K562 (cell line): ENCODE measurements around the gene MIDN. TPM values are rescaled to one million over a fixed set of nuclear protein-coding genes. Genes with fewer than 3 reads are reported as not detected.

ENCODE experiments used
- ATF7 ChIP-seq: fragments of 450-650 bp; IDR thresholded peaks from 2 replicates; pipeline ENCODE4 v1.7.1; 2014; ENCODE audit warnings: mild to moderate bottlenecking, moderate library complexity
- FOXA1 ChIP-seq: fragments of 450-650 bp; IDR thresholded peaks from 2 replicates; pipeline ENCODE4 v1.6.1; 2016; ENCODE audit warnings: mild to moderate bottlenecking, borderline replicate concordance
- KAT7 ChIP-seq: sonication (generic); formaldehyde crosslinking; IDR thresholded peaks from 2 replicates; pipeline ENCODE4 v1.8.0; 2022; ENCODE audit warnings: missing genetic modification reagents, mild to moderate bottlenecking, borderline replicate concordance
- KDM5B ChIP-seq: fragments of 200-600 bp; sonication (generic); IDR thresholded peaks from 2 replicates; pipeline ENCODE4 v1.6.1; 2012; ENCODE audit warnings: low read depth, mild to moderate bottlenecking, moderate library complexity, low read length, control low read depth, inconsistent platforms; ENCODE audit not compliant: insufficient replicate concordance
- NCOA1 ChIP-seq: fragments of 450-650 bp; IDR thresholded peaks from 2 replicates; pipeline ENCODE4 v1.6.1; 2016; ENCODE audit warnings: low read depth
- NCOA2 ChIP-seq, 2 experiments: fragments of 450-650 bp; IDR thresholded peaks; 2 replicates each; pipeline ENCODE4 v1.6.1; 2018; ENCODE audit warnings: mild to moderate bottlenecking in 2 of 2, moderate library complexity in 1 of 2; ENCODE audit not compliant: partially characterized antibody in 2 of 2
- NCOA4 ChIP-seq: fragments of 450-650 bp; IDR thresholded peaks from 2 replicates; pipeline ENCODE4 v1.6.1; 2018; ENCODE audit warnings: mild to moderate bottlenecking; ENCODE audit not compliant: partially characterized antibody
- SREBF2 ChIP-seq: sonication (generic); formaldehyde crosslinking; IDR thresholded peaks from 2 replicates; pipeline ENCODE4 v1.4.0; 2020; ENCODE audit warnings: mild to moderate bottlenecking, missing genetic modification reagents
- ZNF143 ChIP-seq: sonication (generic); formaldehyde crosslinking; IDR thresholded peaks from 2 replicates; pipeline ENCODE4 v1.9.0; 2022; ENCODE audit warnings: mild to moderate bottlenecking, missing genetic modification reagents
- ZNF239 ChIP-seq: fragments of 250-450 bp; sonication (Bioruptor Pico); IDR thresholded peaks from 2 replicates; pipeline ENCODE4 v1.4.0; 2020; ENCODE audit warnings: mild to moderate bottlenecking
- ZNF3 ChIP-seq: fragments of 250-450 bp; sonication (Bioruptor Pico); IDR thresholded peaks from 2 replicates; pipeline ENCODE4 v1.5.0; 2021; ENCODE audit warnings: mild to moderate bottlenecking, moderate library complexity
- ZNF347 ChIP-seq: fragments of 450-650 bp; formaldehyde crosslinking; IDR thresholded peaks from 2 replicates; pipeline ENCODE4 v1.4.0; 2020; ENCODE audit warnings: low read depth, mild to moderate bottlenecking, moderate library complexity
- ZNF584 ChIP-seq: fragments of 200-800 bp; sonication (Bioruptor generic); IDR thresholded peaks from 2 replicates; pipeline ENCODE4 v1.6.1; 2016; ENCODE audit warnings: low read depth, mild to moderate bottlenecking, missing genetic modification characterization, missing compliant biosample characterization
- ZNF699 ChIP-seq: fragments of 250-450 bp; sonication (Bioruptor Pico); IDR thresholded peaks from 2 replicates; pipeline ENCODE4 v1.8.0; 2021; ENCODE audit warnings: mild to moderate bottlenecking, moderate library complexity; ENCODE audit not compliant: insufficient replicate concordance
- ZNF764 ChIP-seq: fragments of 250-450 bp; sonication (Bioruptor Pico); IDR thresholded peaks from 2 replicates; pipeline ENCODE4 v1.4.0; 2020; ENCODE audit warnings: low read depth, mild to moderate bottlenecking, moderate library complexity
- polyA plus RNA-seq, 8 experiments: library from polyadenylated mRNA; depleted of rRNA in 4 of 8; stranded (reverse) in 5 of 8; unstranded in 3 of 8; fragments of >200 nt; fragmentation: Nextera tagmentation in 2 of 8; fragmentation: Illumina TruSeq in 1 of 8; extraction: Ambion mirVana in 2 of 8; extraction: Trizol in 1 of 8; gene quantifications; 2 replicates each; pipeline versions ENCODE4 v1.2.1 to v1.2.3, GENCODE V29; 2011 to 2014; ENCODE audit warnings: inconsistent platforms in 1 of 8, missing spikeins in 1 of 8
- total RNA-seq, 7 experiments: library from RNA; depleted of rRNA in 6 of 7; stranded (reverse); fragments of >200 nt in 6 of 7; fragmentation: Illumina TruSeq in 2 of 7; extraction: Trizol in 2 of 7; gene quantifications; 2 replicates each; pipeline versions ENCODE4 v1.2.1 to v1.2.3, GENCODE V29; 2011 to 2021; ENCODE audit warnings: low replicate concordance in 1 of 7
- TF ChIP-seq, protein P1 (sequence below): fragments of 250-450 bp; sonication (Bioruptor Pico); IDR thresholded peaks from 2 replicates; pipeline ENCODE4 v1.4.0; 2020; ENCODE audit warnings: mild to moderate bottlenecking, moderate library complexity
- TF ChIP-seq, protein P2 (sequence below): fragments of 450-650 bp; IDR thresholded peaks from 2 replicates; pipeline ENCODE4 v1.6.1; 2017; ENCODE audit warnings: mild to moderate bottlenecking, moderate library complexity
- TF ChIP-seq, protein P3 (sequence below): sonication (generic); formaldehyde crosslinking; IDR thresholded peaks from 2 replicates; pipeline ENCODE4 v1.8.0; 2022; ENCODE audit warnings: missing genetic modification reagents, mild to moderate bottlenecking, borderline replicate concordance
- TF ChIP-seq, protein P4 (sequence below): fragments of 450-650 bp; conservative IDR thresholded peaks from 2 replicates; pipeline ENCODE4 v1.6.1; 2016; ENCODE audit warnings: missing genetic modification characterization, low read depth, mild to moderate bottlenecking, control low read depth, missing compliant biosample characterization

MIDN gene
- total and polyA plus RNA-seq, 9 of the 15 experiments (the other 6 are each of a cell fraction or from before 2014, with no cell fraction given), result 0.17 to 120 (median 10.1) TPM

- TF ChIP-seq, protein P1, sequence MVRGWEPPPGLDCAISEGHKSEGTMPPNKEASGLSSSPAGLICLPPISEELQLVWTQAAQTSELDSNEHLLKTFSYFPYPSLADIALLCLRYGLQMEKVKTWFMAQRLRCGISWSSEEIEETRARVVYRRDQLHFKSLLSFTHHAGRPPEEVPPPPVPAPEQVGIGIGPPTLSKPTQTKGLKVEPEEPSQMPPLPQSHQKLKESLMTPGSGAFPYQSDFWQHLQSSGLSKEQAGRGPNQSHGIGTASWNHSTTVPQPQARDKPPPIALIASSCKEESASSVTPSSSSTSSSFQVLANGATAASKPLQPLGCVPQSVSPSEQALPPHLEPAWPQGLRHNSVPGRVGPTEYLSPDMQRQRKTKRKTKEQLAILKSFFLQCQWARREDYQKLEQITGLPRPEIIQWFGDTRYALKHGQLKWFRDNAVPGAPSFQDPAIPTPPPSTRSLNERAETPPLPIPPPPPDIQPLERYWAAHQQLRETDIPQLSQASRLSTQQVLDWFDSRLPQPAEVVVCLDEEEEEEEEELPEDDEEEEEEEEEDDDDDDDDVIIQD (CRISPR knock-in tag), result no peak
- TF ChIP-seq ZNF3 (no peak), ZNF764 (no peak), SREBF2 (CRISPR knock-in tag) (no peak), ZNF584 (CRISPR knock-in tag) (0 out of 2 replicates have a peak, but pooled peaks have one; percentile 14), ATF7 (no peak), ZNF347 (CRISPR knock-in tag) (no peak), NCOA4 (no peak), NCOA1 (no peak), NCOA2 (IDR thresholded peaks at IDR 0.05; ENCODE audit: partially characterized antibody in 2 of 2) (no peak), ZNF143 (CRISPR knock-in tag) (no peak), ZNF239 (CRISPR knock-in tag) (no peak), ZNF699 (CRISPR knock-in tag) (no peak), KDM5B (no peak), KAT7 (CRISPR knock-in tag) (no peak), FOXA1 (no peak)
- TF ChIP-seq, protein P2, sequence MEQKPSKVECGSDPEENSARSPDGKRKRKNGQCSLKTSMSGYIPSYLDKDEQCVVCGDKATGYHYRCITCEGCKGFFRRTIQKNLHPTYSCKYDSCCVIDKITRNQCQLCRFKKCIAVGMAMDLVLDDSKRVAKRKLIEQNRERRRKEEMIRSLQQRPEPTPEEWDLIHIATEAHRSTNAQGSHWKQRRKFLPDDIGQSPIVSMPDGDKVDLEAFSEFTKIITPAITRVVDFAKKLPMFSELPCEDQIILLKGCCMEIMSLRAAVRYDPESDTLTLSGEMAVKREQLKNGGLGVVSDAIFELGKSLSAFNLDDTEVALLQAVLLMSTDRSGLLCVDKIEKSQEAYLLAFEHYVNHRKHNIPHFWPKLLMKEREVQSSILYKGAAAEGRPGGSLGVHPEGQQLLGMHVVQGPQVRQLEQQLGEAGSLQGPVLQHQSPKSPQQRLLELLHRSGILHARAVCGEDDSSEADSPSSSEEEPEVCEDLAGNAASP, result no peak
- TF ChIP-seq, protein P3, sequence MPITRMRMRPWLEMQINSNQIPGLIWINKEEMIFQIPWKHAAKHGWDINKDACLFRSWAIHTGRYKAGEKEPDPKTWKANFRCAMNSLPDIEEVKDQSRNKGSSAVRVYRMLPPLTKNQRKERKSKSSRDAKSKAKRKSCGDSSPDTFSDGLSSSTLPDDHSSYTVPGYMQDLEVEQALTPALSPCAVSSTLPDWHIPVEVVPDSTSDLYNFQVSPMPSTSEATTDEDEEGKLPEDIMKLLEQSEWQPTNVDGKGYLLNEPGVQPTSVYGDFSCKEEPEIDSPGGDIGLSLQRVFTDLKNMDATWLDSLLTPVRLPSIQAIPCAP, result no peak
- TF ChIP-seq, protein P4, sequence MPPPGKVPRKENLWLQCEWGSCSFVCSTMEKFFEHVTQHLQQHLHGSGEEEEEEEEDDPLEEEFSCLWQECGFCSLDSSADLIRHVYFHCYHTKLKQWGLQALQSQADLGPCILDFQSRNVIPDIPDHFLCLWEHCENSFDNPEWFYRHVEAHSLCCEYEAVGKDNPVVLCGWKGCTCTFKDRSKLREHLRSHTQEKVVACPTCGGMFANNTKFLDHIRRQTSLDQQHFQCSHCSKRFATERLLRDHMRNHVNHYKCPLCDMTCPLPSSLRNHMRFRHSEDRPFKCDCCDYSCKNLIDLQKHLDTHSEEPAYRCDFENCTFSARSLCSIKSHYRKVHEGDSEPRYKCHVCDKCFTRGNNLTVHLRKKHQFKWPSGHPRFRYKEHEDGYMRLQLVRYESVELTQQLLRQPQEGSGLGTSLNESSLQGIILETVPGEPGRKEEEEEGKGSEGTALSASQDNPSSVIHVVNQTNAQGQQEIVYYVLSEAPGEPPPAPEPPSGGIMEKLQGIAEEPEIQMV (tag), result no peak
These were observed 5.2 kb downstream of the MIDN start (continued) for GRCh38 chr19:1253514-1254080.
